PC-3 (cell line): ENCODE measurements around the gene FAM83G.

Source experiments
- EZH2 ChIP-seq: fragments of 300-600 bp; sonication (generic); IDR thresholded peaks from one replicate; pipeline ENCODE4 v1.6.1; 2017; ENCODE audit warnings: antibody characterized with exemption, mild to moderate bottlenecking, low read length; ENCODE audit not compliant: unreplicated experiment
- TF ChIP-seq, protein P1 (sequence below): fragments of 300-600 bp; sonication (generic); conservative IDR thresholded peaks from 2 replicates; pipeline ENCODE4 v1.5.1; 2017; ENCODE audit warnings: antibody characterized with exemption, low read depth, mild to moderate bottlenecking, low read length

- TF ChIP-seq, protein P1, sequence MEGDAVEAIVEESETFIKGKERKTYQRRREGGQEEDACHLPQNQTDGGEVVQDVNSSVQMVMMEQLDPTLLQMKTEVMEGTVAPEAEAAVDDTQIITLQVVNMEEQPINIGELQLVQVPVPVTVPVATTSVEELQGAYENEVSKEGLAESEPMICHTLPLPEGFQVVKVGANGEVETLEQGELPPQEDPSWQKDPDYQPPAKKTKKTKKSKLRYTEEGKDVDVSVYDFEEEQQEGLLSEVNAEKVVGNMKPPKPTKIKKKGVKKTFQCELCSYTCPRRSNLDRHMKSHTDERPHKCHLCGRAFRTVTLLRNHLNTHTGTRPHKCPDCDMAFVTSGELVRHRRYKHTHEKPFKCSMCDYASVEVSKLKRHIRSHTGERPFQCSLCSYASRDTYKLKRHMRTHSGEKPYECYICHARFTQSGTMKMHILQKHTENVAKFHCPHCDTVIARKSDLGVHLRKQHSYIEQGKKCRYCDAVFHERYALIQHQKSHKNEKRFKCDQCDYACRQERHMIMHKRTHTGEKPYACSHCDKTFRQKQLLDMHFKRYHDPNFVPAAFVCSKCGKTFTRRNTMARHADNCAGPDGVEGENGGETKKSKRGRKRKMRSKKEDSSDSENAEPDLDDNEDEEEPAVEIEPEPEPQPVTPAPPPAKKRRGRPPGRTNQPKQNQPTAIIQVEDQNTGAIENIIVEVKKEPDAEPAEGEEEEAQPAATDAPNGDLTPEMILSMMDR, result no peak
- no peak for TF ChIP-seq EZH2
Measured at GRCh38 chr17:18925187-18925586, 79.4 kb downstream of the FAM83G start.
